Measurements from ENCODE around the gene HYDIN. TPM values are rescaled to one million over a fixed set of nuclear protein-coding genes. Genes with fewer than 3 reads are reported as not detected.

Gene HYDIN
- total RNA-seq, 1 donor from 2014 or later, result 4.0 TPM

- no peak overlapping the region for H3K4me3 ChIP-seq (ENCODE audit: low read depth, low read length)
- no peak for DNase-seq (ENCODE audit: low read depth)
- H3K27me3 ChIP-seq (ENCODE audit: control insufficient read depth, insufficient read depth, low read length), result no peaks in the 10 kb centered on the region
- no peaks in the 10 kb centered on the region for H3K36me3 ChIP-seq (ENCODE audit: control insufficient read depth, insufficient read depth, low read length)
- TF ChIP-seq, protein P1, sequence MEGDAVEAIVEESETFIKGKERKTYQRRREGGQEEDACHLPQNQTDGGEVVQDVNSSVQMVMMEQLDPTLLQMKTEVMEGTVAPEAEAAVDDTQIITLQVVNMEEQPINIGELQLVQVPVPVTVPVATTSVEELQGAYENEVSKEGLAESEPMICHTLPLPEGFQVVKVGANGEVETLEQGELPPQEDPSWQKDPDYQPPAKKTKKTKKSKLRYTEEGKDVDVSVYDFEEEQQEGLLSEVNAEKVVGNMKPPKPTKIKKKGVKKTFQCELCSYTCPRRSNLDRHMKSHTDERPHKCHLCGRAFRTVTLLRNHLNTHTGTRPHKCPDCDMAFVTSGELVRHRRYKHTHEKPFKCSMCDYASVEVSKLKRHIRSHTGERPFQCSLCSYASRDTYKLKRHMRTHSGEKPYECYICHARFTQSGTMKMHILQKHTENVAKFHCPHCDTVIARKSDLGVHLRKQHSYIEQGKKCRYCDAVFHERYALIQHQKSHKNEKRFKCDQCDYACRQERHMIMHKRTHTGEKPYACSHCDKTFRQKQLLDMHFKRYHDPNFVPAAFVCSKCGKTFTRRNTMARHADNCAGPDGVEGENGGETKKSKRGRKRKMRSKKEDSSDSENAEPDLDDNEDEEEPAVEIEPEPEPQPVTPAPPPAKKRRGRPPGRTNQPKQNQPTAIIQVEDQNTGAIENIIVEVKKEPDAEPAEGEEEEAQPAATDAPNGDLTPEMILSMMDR (IDR thresholded peaks at IDR 0.05; ENCODE audit: insufficient read depth, low read length, poor library complexity, severe bottlenecking), result no peak
Observed at GRCh38 chr16:71262391-71262790, 31.9 kb upstream of the HYDIN start.

- Histone ChIP-seq H3K4me3 (ENCODE audit: low read depth, low read length) (no peak overlapping the region), H3K36me3 (ENCODE audit: control insufficient read depth, insufficient read depth, low read length) (no peaks in the 10 kb centered on the region), H3K27me3 (ENCODE audit: control insufficient read depth, insufficient read depth, low read length) (no peaks in the 10 kb centered on the region)
- TF ChIP-seq, protein P1 (IDR thresholded peaks at IDR 0.05; ENCODE audit: insufficient read depth, low read length, poor library complexity, severe bottlenecking), result no peak
- no peak for DNase-seq (ENCODE audit: low read depth)
Observed at GRCh38 chr16:71260995-71261394, 30.5 kb upstream of the HYDIN start.

DNA sequence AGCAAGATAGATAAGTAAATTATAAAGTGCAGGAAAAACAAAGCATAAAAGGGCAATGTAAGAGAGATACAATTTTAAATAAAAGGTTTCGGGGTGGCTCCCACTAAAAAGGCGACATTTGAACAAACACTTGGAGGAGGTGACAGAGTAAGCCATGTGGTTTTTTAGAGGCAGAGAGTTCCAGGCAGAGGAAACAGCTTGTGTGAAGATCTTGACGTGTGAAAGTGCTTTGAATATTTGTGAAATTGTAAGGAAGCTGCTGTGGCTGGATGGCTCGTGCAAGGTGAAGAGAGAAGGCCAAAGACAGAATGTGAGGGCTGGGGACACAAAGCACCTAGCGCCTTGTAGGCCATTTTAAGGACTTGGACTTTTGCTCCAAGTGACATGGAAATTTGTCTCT is 28.6 kb upstream of the HYDIN start:
- Histone ChIP-seq H3K4me3 (ENCODE audit: low read depth, low read length) (no peak overlapping the region), H3K36me3 (ENCODE audit: control insufficient read depth, insufficient read depth, low read length) (no peaks in the 10 kb centered on the region), H3K27me3 (ENCODE audit: control insufficient read depth, insufficient read depth, low read length) (no peaks in the 10 kb centered on the region)
- DNase-seq (ENCODE audit: low read depth), result no peak
- TF ChIP-seq, protein P1 (IDR thresholded peaks at IDR 0.05; ENCODE audit: insufficient read depth, low read length, poor library complexity, severe bottlenecking), result no peak

DNA sequence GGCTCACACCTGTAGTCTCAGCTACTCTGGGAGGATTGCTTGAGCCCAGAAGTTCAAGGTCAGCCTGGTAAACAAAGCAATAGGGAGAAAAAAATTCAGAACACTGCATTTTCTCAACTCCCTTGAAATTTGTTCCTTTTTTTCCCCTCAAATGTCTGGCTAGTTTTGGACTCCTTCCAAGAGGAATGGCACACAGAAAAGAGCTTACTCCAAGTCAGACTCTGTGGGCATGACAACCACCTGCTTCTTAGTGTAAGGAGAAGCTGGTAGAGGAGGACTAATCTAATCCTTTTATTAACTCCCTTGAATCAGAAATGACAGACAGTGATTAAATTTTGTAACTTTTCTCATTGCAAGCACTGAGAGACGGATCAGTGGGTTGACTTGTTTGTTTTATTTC is 27.9 kb upstream of the HYDIN start:
- DNase-seq (ENCODE audit: low read depth), result no peak
- Histone ChIP-seq H3K27me3 (ENCODE audit: control insufficient read depth, insufficient read depth, low read length) (no peaks in the 10 kb centered on the region), H3K4me3 (ENCODE audit: low read depth, low read length) (no peak overlapping the region), H3K36me3 (ENCODE audit: control insufficient read depth, insufficient read depth, low read length) (no peaks in the 10 kb centered on the region)
- TF ChIP-seq, protein P1 (IDR thresholded peaks at IDR 0.05; ENCODE audit: insufficient read depth, low read length, poor library complexity, severe bottlenecking), result no peak

GRCh38 chr16:71257768-71258167 is 27.2 kb upstream of the HYDIN start:
- TF ChIP-seq, protein P1 (IDR thresholded peaks at IDR 0.05; ENCODE audit: insufficient read depth, low read length, poor library complexity, severe bottlenecking), result no peak

GRCh38 chr16:71255721-71256120 is 25.2 kb upstream of the HYDIN start:
- no peaks in the 10 kb centered on the region for H3K27me3 ChIP-seq (ENCODE audit: control insufficient read depth, insufficient read depth, low read length)
- TF ChIP-seq, protein P1 (IDR thresholded peaks at IDR 0.05; ENCODE audit: insufficient read depth, low read length, poor library complexity, severe bottlenecking), result no peak
- no peak overlapping the region for H3K4me3 ChIP-seq (ENCODE audit: low read depth, low read length)
- no peak for DNase-seq (ENCODE audit: low read depth)
- no peaks in the 10 kb centered on the region for H3K36me3 ChIP-seq (ENCODE audit: control insufficient read depth, insufficient read depth, low read length)

More at GRCh38 chr16:71257768-71258167, 27.2 kb upstream of the HYDIN start:
- DNase-seq (ENCODE audit: low read depth), result no peak
- H3K36me3 ChIP-seq (ENCODE audit: control insufficient read depth, insufficient read depth, low read length), result no peaks in the 10 kb centered on the region
- no peak overlapping the region for H3K4me3 ChIP-seq (ENCODE audit: low read depth, low read length)
- H3K27me3 ChIP-seq (ENCODE audit: control insufficient read depth, insufficient read depth, low read length), result no peaks in the 10 kb centered on the region
